SJSA1 (cell line): Measurements from ENCODE around the gene SULT1A3. TPM values are rescaled to one million over a fixed set of nuclear protein-coding genes. Genes with fewer than 3 reads are reported as not detected.
"Not testable (repeated sequence)": the region's sequence is repeated elsewhere in the genome, so short reads cannot be mapped to it uniquely, and the experiment has no call there.

Source experiments
- DNase-seq, 2 experiments: peaks; one replicate each; pipeline ENCODE4 v3.0.0-alpha.2; 2015 to 2020; ENCODE audit warnings: low spot score in 2 of 2, low read depth in 1 of 2
- H3K27ac ChIP-seq: fragments of 250-450 bp; sonication (Bioruptor Pico); 2 replicates; pipeline ENCODE4 v1.5.1; 2020; ENCODE audit warnings: mild to moderate bottlenecking, moderate library complexity
- H3K27me3 ChIP-seq: fragments of 250-450 bp; sonication (Bioruptor Pico); replicated peaks from 2 replicates; pipeline ENCODE4 v1.5.1; 2020; ENCODE audit warnings: mild to moderate bottlenecking, moderate library complexity
- H3K36me3 ChIP-seq: fragments of 250-450 bp; sonication (Bioruptor Pico); 2 replicates; pipeline ENCODE4 v1.5.1; 2020; ENCODE audit warnings: mild to moderate bottlenecking
- H3K4me1 ChIP-seq: fragments of 250-450 bp; sonication (Bioruptor Pico); replicated peaks from 2 replicates; pipeline ENCODE4 v1.6.1; 2021; ENCODE audit warnings: mild to moderate bottlenecking
- H3K4me3 ChIP-seq: fragments of 250-450 bp; sonication (Bioruptor Pico); 2 replicates; pipeline ENCODE4 v1.5.1; 2020; ENCODE audit warnings: mild to moderate bottlenecking
- H3K9me3 ChIP-seq: fragments of 250-450 bp; sonication (Bioruptor Pico); replicated peaks from 2 replicates; pipeline ENCODE4 v1.5.1; 2020; ENCODE audit warnings: mild to moderate bottlenecking
- total RNA-seq: library from RNA; depleted of rRNA; stranded (reverse); fragments of >200 nt; shearing (Covaris generic); gene quantifications from 2 replicates; pipeline ENCODE4 v1.2.3, GENCODE V29; 2014; rRNA removed

Gene SULT1A3
- total RNA-seq: 3.6 and 5.8 TPM in 2 replicates

GRCh38 chr16:30199049-30199448, at the start of gene SULT1A3:
SULT1A3 (plus strand) TSS chr16:30199255; CDS start chr16:30200729, 1,474 bp downstream.
- not testable (repeated sequence) for H3K27ac ChIP-seq, H3K9me3 ChIP-seq, DNase-seq, H3K4me3 ChIP-seq, H3K4me1 ChIP-seq, H3K36me3 ChIP-seq, H3K27me3 ChIP-seq

DNA sequence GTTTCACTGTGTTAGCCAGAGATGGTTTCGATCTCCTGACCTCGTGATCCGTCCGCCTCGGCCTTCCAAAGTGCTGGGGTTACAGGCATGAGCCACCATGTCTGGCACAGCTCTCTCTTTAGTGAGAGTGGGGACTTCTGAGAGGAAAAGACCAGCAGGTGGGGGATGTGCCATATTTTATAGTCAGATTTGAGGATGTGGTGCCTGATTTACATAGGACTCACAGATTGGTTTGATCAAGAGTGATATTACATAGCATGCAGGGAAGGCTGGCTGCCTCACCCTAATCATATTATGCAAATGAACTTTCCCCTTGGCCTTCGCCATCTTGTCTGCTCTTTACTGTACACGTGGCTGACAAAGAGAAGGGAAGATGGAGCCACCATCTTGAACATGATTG, 48.0 kb upstream of the SULT1A3 start:
- Histone ChIP-seq H3K27me3 (no peaks in the 10 kb centered on the region), H3K36me3 (no peaks in the 10 kb centered on the region), H3K27ac (no peak overlapping the region), H3K9me3 (peaks cover 14% of the 10 kb centered on the region), H3K4me1 (no peaks in the 10 kb centered on the region), H3K4me3 (no peak overlapping the region)
- DNase-seq: no peak

DNA sequence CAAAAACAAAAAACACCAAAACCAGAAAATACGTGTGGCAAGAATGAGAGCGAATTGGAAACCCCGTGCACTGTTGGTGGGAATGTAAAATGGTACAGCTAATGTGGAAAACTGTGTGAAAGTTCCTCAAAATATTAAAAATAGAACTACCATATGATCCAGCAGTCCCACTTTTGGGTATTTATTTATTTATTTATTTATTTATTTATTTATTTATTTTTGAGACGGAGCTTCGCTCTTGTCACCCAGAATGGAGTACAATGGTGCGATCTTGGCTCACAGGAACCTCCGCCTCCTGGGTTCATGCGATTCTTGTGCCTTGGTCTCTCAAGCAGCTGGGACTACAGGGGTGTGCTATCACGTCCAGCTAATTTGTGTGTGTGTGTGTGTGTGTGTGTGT, 46.5 kb upstream of the SULT1A3 start:
- DNase-seq: no peak
- Histone ChIP-seq H3K9me3 (peaks cover 14% of the 10 kb centered on the region), H3K4me3 (no peak overlapping the region), H3K27ac (no peak overlapping the region), H3K36me3 (no peaks in the 10 kb centered on the region), H3K27me3 (no peaks in the 10 kb centered on the region), H3K4me1 (no peaks in the 10 kb centered on the region)

GRCh38 chr16:30155188-30155587, 43.9 kb upstream of the SULT1A3 start:
- no peaks in the 10 kb centered on the region for H3K36me3 ChIP-seq
- H3K27ac ChIP-seq: no peak overlapping the region
- H3K27me3 ChIP-seq: no peaks in the 10 kb centered on the region

GRCh38 chr16:30157214-30157613, 41.8 kb upstream of the SULT1A3 start:
- Histone ChIP-seq H3K36me3 (no peaks in the 10 kb centered on the region), H3K27ac (no peak overlapping the region), H3K4me1 (no peaks in the 10 kb centered on the region), H3K27me3 (no peaks in the 10 kb centered on the region), H3K9me3 (no peaks in the 10 kb centered on the region), H3K4me3 (no peak overlapping the region)
- no peak for DNase-seq

More at GRCh38 chr16:30155188-30155587, 43.9 kb upstream of the SULT1A3 start:
- H3K4me1 ChIP-seq: no peaks in the 10 kb centered on the region
- no peaks in the 10 kb centered on the region for H3K9me3 ChIP-seq
- no peak for DNase-seq
- H3K4me3 ChIP-seq: no peak overlapping the region

GRCh38 chr16:30163538-30163937, 35.5 kb upstream of the SULT1A3 start:
- no peak overlapping the region for H3K4me3 ChIP-seq
- no peak for DNase-seq
- H3K27ac ChIP-seq: no peak overlapping the region
- no peaks in the 10 kb centered on the region for H3K36me3 ChIP-seq
- H3K9me3 ChIP-seq: no peaks in the 10 kb centered on the region
- H3K27me3 ChIP-seq: no peaks in the 10 kb centered on the region
- no peaks in the 10 kb centered on the region for H3K4me1 ChIP-seq

DNA sequence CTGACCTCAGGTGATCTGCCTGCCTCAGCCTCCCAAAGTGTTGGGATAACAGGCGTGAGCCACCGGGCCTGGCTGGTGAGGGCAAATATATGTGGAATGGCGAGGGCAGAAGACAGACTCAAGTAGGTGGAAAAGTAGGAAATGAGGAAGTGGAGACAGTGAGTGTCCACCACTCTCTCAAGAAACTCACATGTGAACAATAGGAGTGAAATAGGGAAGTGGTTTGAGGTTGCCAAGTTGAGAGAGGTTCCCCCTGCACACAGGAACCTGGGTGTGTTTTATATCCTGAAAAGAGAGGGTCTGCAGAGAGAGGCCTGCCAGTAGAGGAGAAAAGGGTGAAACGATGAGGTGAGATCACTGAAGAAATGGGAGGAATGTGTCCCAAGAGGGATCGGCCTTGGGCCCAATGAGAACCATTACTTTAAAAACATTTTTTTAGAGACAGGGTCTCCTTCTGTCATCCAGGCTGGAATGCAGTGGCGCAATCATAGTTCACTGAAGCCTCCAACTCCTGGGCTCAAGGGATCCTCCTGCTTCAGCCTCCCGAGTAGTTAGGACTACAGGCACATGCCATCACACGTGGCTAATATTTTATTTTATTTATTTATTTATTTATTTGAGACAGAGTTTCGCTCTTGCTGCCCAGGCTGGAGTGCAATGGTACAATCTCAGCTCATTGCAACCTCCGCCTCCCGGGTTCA, 32.7 kb upstream of the SULT1A3 start:
- Histone ChIP-seq H3K36me3 (no peaks in the 10 kb centered on the region), H3K4me1 (no peaks in the 10 kb centered on the region), H3K27me3 (no peaks in the 10 kb centered on the region), H3K4me3 (no peak overlapping the region), H3K9me3 (no peaks in the 10 kb centered on the region), H3K27ac (no peak overlapping the region)
- no peak for DNase-seq

- not testable (repeated sequence) for H3K4me1 ChIP-seq, H3K27me3 ChIP-seq, DNase-seq, H3K9me3 ChIP-seq, H3K4me3 ChIP-seq, H3K27ac ChIP-seq, H3K36me3 ChIP-seq
These were observed 30.3 kb upstream of the SULT1A3 start for GRCh38 chr16:30168746-30169145.

- not testable (repeated sequence) for H3K36me3 ChIP-seq, H3K4me3 ChIP-seq, H3K4me1 ChIP-seq
These were observed 29.6 kb upstream of the SULT1A3 start for GRCh38 chr16:30169416-30169815.

GRCh38 chr16:30170145-30170544, 28.9 kb upstream of the SULT1A3 start:
- not testable (repeated sequence) for H3K4me3 ChIP-seq, H3K36me3 ChIP-seq, H3K9me3 ChIP-seq, H3K27ac ChIP-seq, H3K4me1 ChIP-seq, DNase-seq, H3K27me3 ChIP-seq

More at GRCh38 chr16:30169416-30169815, 29.6 kb upstream of the SULT1A3 start:
- H3K27ac ChIP-seq, H3K9me3 ChIP-seq, H3K27me3 ChIP-seq, DNase-seq: not testable (repeated sequence)

- Histone ChIP-seq H3K36me3 (no peaks in the 10 kb centered on the region), H3K9me3 (no peaks in the 10 kb centered on the region), H3K27me3 (no peaks in the 10 kb centered on the region), H3K4me3 (no peak overlapping the region), H3K27ac (no peak overlapping the region), H3K4me1 (no peaks in the 10 kb centered on the region)
- DNase-seq: no peak
These were observed 26.0 kb upstream of the SULT1A3 start for GRCh38 chr16:30173054-30173453.

GRCh38 chr16:30176876-30177275, 22.2 kb upstream of the SULT1A3 start:
- H3K4me3 ChIP-seq, H3K27me3 ChIP-seq, H3K4me1 ChIP-seq, H3K36me3 ChIP-seq, H3K27ac ChIP-seq, H3K9me3 ChIP-seq, DNase-seq: not testable (repeated sequence)

DNA sequence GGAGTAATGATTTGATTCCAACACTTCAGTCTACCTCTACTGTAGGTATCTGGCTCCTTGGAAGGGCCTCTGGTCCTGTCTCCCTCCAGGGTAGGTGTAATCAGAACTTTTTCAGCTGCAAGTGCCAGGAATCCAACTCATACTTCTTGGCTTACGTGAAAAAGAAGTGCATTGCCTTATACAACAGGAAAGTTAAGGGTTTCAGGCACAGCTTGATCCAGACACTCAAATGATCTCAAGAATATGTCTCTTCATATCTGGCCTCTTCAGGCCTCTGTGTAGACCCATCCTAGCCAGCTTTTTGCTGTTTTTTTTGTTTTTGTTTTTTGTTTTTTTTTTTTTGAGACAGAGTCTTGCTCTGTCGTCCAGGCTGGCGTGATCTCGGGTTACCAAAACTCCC, 19.9 kb upstream of the SULT1A3 start:
- no peak overlapping the region for H3K27ac ChIP-seq
- no peaks in the 10 kb centered on the region for H3K27me3 ChIP-seq
- DNase-seq: no peak
- H3K9me3 ChIP-seq: no peaks in the 10 kb centered on the region
- H3K4me1 ChIP-seq: peaks cover 8% of the 10 kb centered on the region; the same call in 1 of the 2 replicates
- H3K36me3 ChIP-seq: no peaks in the 10 kb centered on the region
- no peak overlapping the region for H3K4me3 ChIP-seq

GRCh38 chr16:30179931-30180330, 19.1 kb upstream of the SULT1A3 start:
- no peaks in the 10 kb centered on the region for H3K36me3 ChIP-seq
- no peaks in the 10 kb centered on the region for H3K9me3 ChIP-seq
- no peak overlapping the region for H3K4me3 ChIP-seq
- no peaks in the 10 kb centered on the region for H3K27me3 ChIP-seq
- H3K4me1 ChIP-seq: peaks cover 9% of the 10 kb centered on the region; the same call in 1 of the 2 replicates
- DNase-seq: no peak
- no peak overlapping the region for H3K27ac ChIP-seq

DNA sequence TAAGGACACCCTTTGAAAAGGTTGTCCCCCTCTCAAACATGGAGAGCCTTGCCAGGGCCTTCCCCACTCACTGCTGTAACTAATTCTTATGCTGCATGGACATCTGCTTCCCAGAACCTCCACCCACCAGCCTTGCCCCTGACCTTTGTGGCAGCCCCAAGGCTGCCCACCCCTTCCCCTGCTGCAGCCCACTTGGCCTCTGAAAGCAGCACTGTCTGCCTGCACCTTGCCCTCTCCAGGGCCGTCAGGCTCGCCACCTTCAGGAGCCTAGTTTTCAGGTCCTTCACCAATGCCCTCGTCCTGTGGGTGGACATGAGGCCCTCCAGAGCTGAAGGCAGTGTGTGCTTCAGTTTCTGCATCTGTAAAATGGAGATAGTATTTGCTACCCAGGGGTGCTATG, 18.3 kb upstream of the SULT1A3 start:
- H3K4me3 ChIP-seq: no peak overlapping the region
- peaks cover 9% of the 10 kb centered on the region; the same call in 1 of the 2 replicates for H3K4me1 ChIP-seq
- no peak for DNase-seq
- H3K27me3 ChIP-seq: no peaks in the 10 kb centered on the region
- H3K9me3 ChIP-seq: no peaks in the 10 kb centered on the region
- no peak overlapping the region for H3K27ac ChIP-seq
- no peaks in the 10 kb centered on the region for H3K36me3 ChIP-seq
